ENCODE results near the gene COL23A1. TPM values are rescaled to one million over a fixed set of nuclear protein-coding genes. Genes with fewer than 3 reads are reported as not detected.
A peak's percentile ranks its signal among the peaks of the same experiment; 100 is the strongest.

Gene COL23A1
- total and polyA plus RNA-seq, 8 donors = 0.06 to 0.68 (median 0.33) TPM; not detected in 2

GRCh38 chr5:178624631-178625546 is 34.7 kb upstream of the COL23A1 start:
- H3K4me3 ChIP-seq = peak overlapping the region in 3 of 4 donors; percentile 81 to 91 (median 89)
- no peak for FAIRE-seq
- peak overlapping the region in 1 of 4 donors; percentile 98 for H3K27ac ChIP-seq
- H3K9me3 ChIP-seq = no peaks in the 10 kb centered on the region
- WGBS, 2 donors = 4 to 7% methylated on average over 15 of the region's 15 CpGs
- H3K27me3 ChIP-seq = no peaks in the 10 kb centered on the region
- H3K36me3 ChIP-seq = peaks cover 0 to 30% (median 19%) of the 10 kb centered on the region in 3 donors
- peaks cover 0 to 16% (median 15%) of the 10 kb centered on the region in 3 donors for H3K4me1 ChIP-seq
- intact Hi-C loops (cut with DNase I) = no loop called here
- DNase-seq = no peak
- ATAC-seq = no peak
- TF ChIP-seq CTCF (IDR thresholded peaks at IDR 0.05) = no peak

- no peak for TF ChIP-seq CTCF (IDR thresholded peaks at IDR 0.05)
- no peak for FAIRE-seq
- WGBS, 2 donors = 68 to 72% methylated on average over 4 of the region's 4 CpGs
- Histone ChIP-seq H3K27me3 (no peaks in the 10 kb centered on the region), H3K9me3 (no peaks in the 10 kb centered on the region), H3K4me3 (no peak overlapping the region), H3K27ac (no peak overlapping the region), H3K4me1 (peaks cover 0 to 16% (median 15%) of the 10 kb centered on the region in 3 donors), H3K36me3 (peaks cover 2 to 47% (median 27%) of the 10 kb centered on the region in 3 donors)
- intact Hi-C loops (cut with DNase I) = no loop called here
- no peak for ATAC-seq
- DNase-seq = no peak
Measured at GRCh38 chr5:178622679-178623247, 32.6 kb upstream of the COL23A1 start.

- no peak overlapping the region for H3K27ac ChIP-seq
- peaks cover 7 to 81% (median 49%) of the 10 kb centered on the region in 3 donors for H3K36me3 ChIP-seq
- FAIRE-seq (no peak), ATAC-seq (no peak), DNase-seq (no peak)
- no peaks in the 10 kb centered on the region for H3K9me3 ChIP-seq
- WGBS, 2 donors = 59 to 65% methylated on average over 1 of the region's 1 CpG
- no peaks in the 10 kb centered on the region for H3K27me3 ChIP-seq
- intact Hi-C loops (cut with DNase I) = no loop called here
- no peak overlapping the region for H3K4me3 ChIP-seq
- peaks cover 0 to 15% (median 11%) of the 10 kb centered on the region in 3 donors for H3K4me1 ChIP-seq
- no peak for TF ChIP-seq CTCF (IDR thresholded peaks at IDR 0.05)
Measured at GRCh38 chr5:178619390-178619789, 29.2 kb upstream of the COL23A1 start.

GRCh38 chr5:178612299-178612698 is 22.1 kb upstream of the COL23A1 start:
- no peak overlapping the region for H3K27ac ChIP-seq
- ATAC-seq = no peak
- WGBS, 2 donors = 71 to 78% methylated on average over 7 of the region's 7 CpGs
- no peak overlapping the region for H3K4me3 ChIP-seq
- intact Hi-C loops (cut with DNase I) = no loop called here
- FAIRE-seq = no peak
- H3K27me3 ChIP-seq = no peaks in the 10 kb centered on the region
- peaks cover 4 to 95% (median 47%) of the 10 kb centered on the region in 3 donors for H3K36me3 ChIP-seq
- no peak for DNase-seq
- H3K4me1 ChIP-seq = no peaks in the 10 kb centered on the region
- H3K9me3 ChIP-seq = no peaks in the 10 kb centered on the region
- no peak for TF ChIP-seq CTCF (IDR thresholded peaks at IDR 0.05)
